ENCODE results near the gene SMYD3. TPM values are rescaled to one million over a fixed set of nuclear protein-coding genes. Genes with fewer than 3 reads are reported as not detected.

SMYD3 gene
- total RNA-seq, 3 donors from 2014 or later (not counting 1 experiment from before 2014, with no cell fraction given), result 43.6 to 48.0 (median 46.1) TPM

GRCh38 chr1:245834002-245834401 lies 673.1 kb downstream of the SMYD3 start:
- Mint-ChIP-seq H3K4me1 (no peaks in the 10 kb centered on the region), H3K4me3 (no peak overlapping the region), H3K36me3 (no peaks in the 10 kb centered on the region), H3K9me3 (no peaks in the 10 kb centered on the region), H3K27me3 (ENCODE audit: low read depth in 2 of 2) (no peaks in the 10 kb centered on the region), H3K27ac (no peak overlapping the region)
- H3K4me3 ChIP-seq (ENCODE audit: low read length), result no peak overlapping the region
- H3K36me3 ChIP-seq (ENCODE audit: control insufficient read depth, insufficient read depth, low read length), result no peaks in the 10 kb centered on the region
- no peaks in the 10 kb centered on the region for H3K9me3 ChIP-seq (ENCODE audit: control insufficient read depth, insufficient read depth, low read length)
- WGBS (ENCODE audit: insufficient coverage), result 95% methylated on average over 5 of the region's 5 CpGs
- no peaks in the 10 kb centered on the region for H3K4me1 ChIP-seq (ENCODE audit: control insufficient read depth, insufficient read depth, low read length)
- no peak overlapping the region for H3K27ac ChIP-seq (ENCODE audit: low read length)
- TF ChIP-seq CTCF (IDR thresholded peaks at IDR 0.05), result no peak
- H3K27me3 ChIP-seq (ENCODE audit: control insufficient read depth, insufficient read depth, low read length), result no peaks in the 10 kb centered on the region
- DNase-seq (no peak), ATAC-seq (no peak)
- intact Hi-C loops (cut with micrococcal nuclease), result no loop called here

- H3K36me3 ChIP-seq (ENCODE audit: control insufficient read depth, insufficient read depth, low read length), result no peaks in the 10 kb centered on the region
- DNase-seq, result no peak
- 98% methylated on average over 6 of the region's 7 CpGs for WGBS (ENCODE audit: insufficient coverage)
- no peaks in the 10 kb centered on the region for H3K4me1 ChIP-seq (ENCODE audit: control insufficient read depth, insufficient read depth, low read length)
- Mint-ChIP-seq H3K27me3 (ENCODE audit: low read depth in 2 of 2) (no peaks in the 10 kb centered on the region), H3K4me1 (no peaks in the 10 kb centered on the region), H3K9me3 (no peaks in the 10 kb centered on the region), H3K36me3 (no peaks in the 10 kb centered on the region), H3K27ac (no peak overlapping the region), H3K4me3 (no peak overlapping the region)
- no peak overlapping the region for H3K27ac ChIP-seq (ENCODE audit: low read length)
- intact Hi-C loops (cut with micrococcal nuclease), result no loop called here
- no peak for TF ChIP-seq CTCF (IDR thresholded peaks at IDR 0.05)
- ATAC-seq, result no peak
- H3K9me3 ChIP-seq (ENCODE audit: control insufficient read depth, insufficient read depth, low read length), result no peaks in the 10 kb centered on the region
- no peaks in the 10 kb centered on the region for H3K27me3 ChIP-seq (ENCODE audit: control insufficient read depth, insufficient read depth, low read length)
- H3K4me3 ChIP-seq (ENCODE audit: low read length), result no peak overlapping the region
Measured at GRCh38 chr1:245832771-245833527, 674.1 kb downstream of the SMYD3 start.

DNA sequence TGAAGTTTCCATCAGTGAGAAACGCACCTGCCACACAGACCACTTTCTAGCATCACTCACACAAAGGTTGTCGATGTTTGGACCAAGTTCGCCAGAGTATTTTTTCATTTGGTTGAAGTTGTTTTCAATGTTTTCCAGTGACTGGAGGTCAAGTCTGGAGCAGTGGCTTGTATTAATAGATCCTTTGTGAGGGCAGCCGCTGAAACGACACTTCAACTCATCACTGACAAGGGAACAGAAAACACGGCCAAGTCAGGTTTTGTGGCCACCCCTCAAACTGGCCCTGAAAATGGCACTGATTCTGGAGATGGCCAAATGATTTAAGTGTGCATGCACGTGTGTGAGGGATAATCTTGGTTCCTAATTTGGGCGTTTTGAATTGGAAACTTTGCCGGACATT lies 675.6 kb downstream of the SMYD3 start:
- intact Hi-C loops (cut with micrococcal nuclease), result no loop called here
- Histone ChIP-seq H3K9me3 (ENCODE audit: control insufficient read depth, insufficient read depth, low read length) (no peaks in the 10 kb centered on the region), H3K4me1 (ENCODE audit: control insufficient read depth, insufficient read depth, low read length) (no peaks in the 10 kb centered on the region), H3K27me3 (ENCODE audit: control insufficient read depth, insufficient read depth, low read length) (no peaks in the 10 kb centered on the region), H3K4me3 (ENCODE audit: low read length) (no peak overlapping the region), H3K27ac (ENCODE audit: low read length) (no peak overlapping the region), H3K36me3 (ENCODE audit: control insufficient read depth, insufficient read depth, low read length) (no peaks in the 10 kb centered on the region)
- ATAC-seq (no peak), DNase-seq (no peak)
- no peak overlapping the region for H3K27ac Mint-ChIP-seq
- no peaks in the 10 kb centered on the region for H3K27me3 Mint-ChIP-seq (ENCODE audit: low read depth in 2 of 2)
- WGBS (ENCODE audit: insufficient coverage), result 96% methylated on average over 8 of the region's 9 CpGs
- no peaks in the 10 kb centered on the region for H3K9me3 Mint-ChIP-seq
- no peak for TF ChIP-seq CTCF (IDR thresholded peaks at IDR 0.05)
- H3K4me3 Mint-ChIP-seq, result no peak overlapping the region
- H3K4me1 Mint-ChIP-seq, result no peaks in the 10 kb centered on the region
- H3K36me3 Mint-ChIP-seq, result no peaks in the 10 kb centered on the region

GRCh38 chr1:245829826-245830225 lies 677.3 kb downstream of the SMYD3 start:
- Histone ChIP-seq H3K4me1 (ENCODE audit: control insufficient read depth, insufficient read depth, low read length) (no peaks in the 10 kb centered on the region), H3K9me3 (ENCODE audit: control insufficient read depth, insufficient read depth, low read length) (no peaks in the 10 kb centered on the region), H3K4me3 (ENCODE audit: low read length) (no peak overlapping the region), H3K36me3 (ENCODE audit: control insufficient read depth, insufficient read depth, low read length) (no peaks in the 10 kb centered on the region), H3K27me3 (ENCODE audit: control insufficient read depth, insufficient read depth, low read length) (no peaks in the 10 kb centered on the region), H3K27ac (ENCODE audit: low read length) (no peak overlapping the region)
- no peak overlapping the region for H3K4me3 Mint-ChIP-seq
- H3K4me1 Mint-ChIP-seq, result no peaks in the 10 kb centered on the region
- H3K9me3 Mint-ChIP-seq, result no peaks in the 10 kb centered on the region
- TF ChIP-seq CTCF (IDR thresholded peaks at IDR 0.05), result no peak
- ATAC-seq (no peak), DNase-seq (no peak)
- H3K36me3 Mint-ChIP-seq, result no peaks in the 10 kb centered on the region
- no peaks in the 10 kb centered on the region for H3K27me3 Mint-ChIP-seq (ENCODE audit: low read depth in 2 of 2)
- intact Hi-C loops (cut with micrococcal nuclease), result no loop called here
- no peak overlapping the region for H3K27ac Mint-ChIP-seq

Data from natural killer cell (primary cell).